ENCODE measurements around the gene CTDSPL. TPM values are rescaled to one million over a fixed set of nuclear protein-coding genes. Genes with fewer than 3 reads are reported as not detected.

The CTDSPL gene
- total RNA-seq, 6 donors from 2014 or later: 35.6 to 78.1 (median 55.5) TPM

DNA sequence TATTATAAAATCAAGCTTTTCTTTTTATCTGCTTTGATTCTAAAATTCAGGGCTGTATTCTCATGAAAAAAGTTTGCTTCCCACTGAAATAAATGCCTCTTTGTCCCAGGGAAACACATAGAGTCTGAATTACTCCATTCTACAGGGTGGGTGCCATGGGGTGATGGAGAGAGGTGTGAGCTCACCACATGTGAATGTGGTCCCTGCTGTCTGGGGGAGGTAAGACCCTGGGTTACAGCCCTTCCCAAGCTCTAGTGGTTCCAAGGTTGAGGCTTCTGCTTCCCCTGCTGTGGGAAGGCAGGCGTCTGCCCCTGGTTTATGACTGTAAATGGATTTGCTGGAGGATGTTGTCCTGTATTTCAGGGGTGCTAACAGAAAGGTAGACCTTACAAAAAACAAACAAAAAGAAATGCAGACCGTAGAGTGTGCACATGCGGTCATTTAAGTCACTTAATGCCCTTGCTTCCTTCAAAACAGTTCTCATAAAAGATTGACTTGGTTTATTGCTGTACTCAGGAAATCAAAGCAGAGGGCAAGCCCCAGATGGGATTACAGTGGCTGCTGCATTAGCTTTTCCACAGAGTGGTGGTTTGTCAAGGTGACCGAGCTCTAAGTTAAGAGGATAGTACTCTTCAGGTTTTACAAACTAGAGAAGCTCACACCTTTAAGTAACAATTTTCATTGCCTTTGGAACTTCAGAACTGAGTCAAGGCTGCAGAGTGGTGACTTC lies 49.2 kb downstream of the CTDSPL start:
- no peak overlapping the region for H3K4me3 ChIP-seq
- DNase-seq (no peak), ATAC-seq (ENCODE audit: low FRiP score in 2 of 2) (no peak)
- no peaks in the 10 kb centered on the region for H3K27me3 ChIP-seq
- peak overlapping the region in 1 of 4 donors; percentile 27 for H3K27ac ChIP-seq
- TF ChIP-seq, protein P1, sequence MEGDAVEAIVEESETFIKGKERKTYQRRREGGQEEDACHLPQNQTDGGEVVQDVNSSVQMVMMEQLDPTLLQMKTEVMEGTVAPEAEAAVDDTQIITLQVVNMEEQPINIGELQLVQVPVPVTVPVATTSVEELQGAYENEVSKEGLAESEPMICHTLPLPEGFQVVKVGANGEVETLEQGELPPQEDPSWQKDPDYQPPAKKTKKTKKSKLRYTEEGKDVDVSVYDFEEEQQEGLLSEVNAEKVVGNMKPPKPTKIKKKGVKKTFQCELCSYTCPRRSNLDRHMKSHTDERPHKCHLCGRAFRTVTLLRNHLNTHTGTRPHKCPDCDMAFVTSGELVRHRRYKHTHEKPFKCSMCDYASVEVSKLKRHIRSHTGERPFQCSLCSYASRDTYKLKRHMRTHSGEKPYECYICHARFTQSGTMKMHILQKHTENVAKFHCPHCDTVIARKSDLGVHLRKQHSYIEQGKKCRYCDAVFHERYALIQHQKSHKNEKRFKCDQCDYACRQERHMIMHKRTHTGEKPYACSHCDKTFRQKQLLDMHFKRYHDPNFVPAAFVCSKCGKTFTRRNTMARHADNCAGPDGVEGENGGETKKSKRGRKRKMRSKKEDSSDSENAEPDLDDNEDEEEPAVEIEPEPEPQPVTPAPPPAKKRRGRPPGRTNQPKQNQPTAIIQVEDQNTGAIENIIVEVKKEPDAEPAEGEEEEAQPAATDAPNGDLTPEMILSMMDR (IDR thresholded peaks at IDR 0.05): no peak
- TF ChIP-seq EP300 (IDR thresholded peaks at IDR 0.05) (no peak), POLR2A (IDR thresholded peaks at IDR 0.05) (no peak), POLR2AphosphoS5 (IDR thresholded peaks at IDR 0.05) (no peak)
- WGBS, 2 donors: 66 to 68% methylated on average over 4 of the region's 4 CpGs
- no peaks in the 10 kb centered on the region for H3K36me3 ChIP-seq
- peaks cover 14 to 34% (median 23%) of the 10 kb centered on the region in 4 donors for H3K4me1 ChIP-seq
- H3K9me3 ChIP-seq: no peaks in the 10 kb centered on the region

DNA sequence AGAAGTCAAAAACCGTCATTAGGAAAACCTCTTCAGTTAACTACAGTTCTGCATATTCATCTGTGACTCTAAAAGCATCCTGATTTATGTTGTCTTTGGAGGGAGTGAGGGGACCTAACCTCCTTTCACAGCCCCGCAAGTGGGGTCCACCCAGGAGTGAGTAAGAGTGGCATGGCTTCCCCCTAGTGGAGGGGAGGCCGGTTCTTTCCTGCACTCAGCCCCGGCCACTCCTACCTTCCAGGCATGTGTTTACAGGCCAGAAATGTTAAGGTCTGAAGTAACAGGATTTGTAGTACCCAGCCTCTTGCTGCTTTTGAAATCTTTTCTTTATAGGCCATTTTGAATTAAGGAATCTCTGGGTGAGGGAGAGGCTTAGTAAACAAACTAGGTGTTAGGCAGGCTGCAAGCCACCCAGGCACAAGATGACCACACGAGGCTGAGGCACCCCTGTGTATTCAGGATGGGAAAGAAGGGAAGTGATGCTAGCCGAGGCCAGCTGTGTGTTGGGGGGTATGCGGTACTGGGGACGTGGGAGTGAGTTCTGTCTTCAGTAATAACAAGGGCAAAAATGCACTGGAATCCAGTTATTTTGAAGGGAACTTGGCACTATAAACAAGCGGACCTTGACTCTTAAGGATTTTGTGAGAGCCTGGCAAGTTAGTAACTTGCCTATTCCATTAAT lies 50.5 kb downstream of the CTDSPL start:
- ATAC-seq (ENCODE audit: low FRiP score in 2 of 2) (peak; percentile 54 to 69), DNase-seq (no peak)
- no peak for TF ChIP-seq EP300 (IDR thresholded peaks at IDR 0.05)
- no peak for TF ChIP-seq POLR2A (IDR thresholded peaks at IDR 0.05)
- TF ChIP-seq POLR2AphosphoS5 (IDR thresholded peaks at IDR 0.05): no peak
- TF ChIP-seq, protein P1 (IDR thresholded peaks at IDR 0.05): no peak
- H3K36me3 ChIP-seq: no peaks in the 10 kb centered on the region
- no peak overlapping the region for H3K4me3 ChIP-seq
- H3K27ac ChIP-seq: peak overlapping the region in 1 of 4 donors; percentile 23
- peaks cover 5 to 20% (median 10%) of the 10 kb centered on the region in 4 donors for H3K4me1 ChIP-seq
- 60 to 66% methylated on average over 9 of the region's 9 CpGs for WGBS, 2 donors
- H3K27me3 ChIP-seq: no peaks in the 10 kb centered on the region
- H3K9me3 ChIP-seq: no peaks in the 10 kb centered on the region

DNA sequence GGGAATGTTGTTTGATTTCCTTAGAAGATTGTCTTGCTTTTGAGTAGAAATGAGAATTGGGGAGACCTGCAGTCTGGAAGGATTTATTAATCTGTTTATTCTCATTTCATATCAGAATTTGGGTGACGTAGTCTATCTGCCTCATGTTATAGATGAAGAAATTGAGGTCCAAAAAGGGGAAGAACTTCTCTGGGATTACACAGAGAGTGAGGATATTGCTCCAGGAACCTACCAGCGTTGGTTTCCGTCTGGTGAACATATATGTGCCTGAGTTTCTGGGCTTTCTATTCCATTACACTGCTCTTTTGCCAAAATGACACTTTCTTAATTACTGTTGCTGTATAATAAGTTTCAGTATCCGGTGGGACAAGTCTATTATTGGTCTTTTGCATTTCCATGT lies 51.8 kb downstream of the CTDSPL start:
- H3K9me3 ChIP-seq: no peaks in the 10 kb centered on the region
- H3K27ac ChIP-seq: peak overlapping the region in 1 of 4 donors; percentile 23
- DNase-seq (no peak), ATAC-seq (ENCODE audit: low FRiP score in 2 of 2) (peak in 1 of 2 donors; percentile 68)
- WGBS, 2 donors: 71 to 72% methylated on average over 4 of the region's 4 CpGs
- no peaks in the 10 kb centered on the region for H3K36me3 ChIP-seq
- TF ChIP-seq POLR2A (IDR thresholded peaks at IDR 0.05) (no peak), EP300 (IDR thresholded peaks at IDR 0.05) (no peak), POLR2AphosphoS5 (IDR thresholded peaks at IDR 0.05) (no peak)
- TF ChIP-seq, protein P1 (IDR thresholded peaks at IDR 0.05): no peak
- H3K4me3 ChIP-seq: no peak overlapping the region
- H3K27me3 ChIP-seq: no peaks in the 10 kb centered on the region
- peaks cover 0 to 19% (median 8%) of the 10 kb centered on the region in 4 donors for H3K4me1 ChIP-seq

DNA sequence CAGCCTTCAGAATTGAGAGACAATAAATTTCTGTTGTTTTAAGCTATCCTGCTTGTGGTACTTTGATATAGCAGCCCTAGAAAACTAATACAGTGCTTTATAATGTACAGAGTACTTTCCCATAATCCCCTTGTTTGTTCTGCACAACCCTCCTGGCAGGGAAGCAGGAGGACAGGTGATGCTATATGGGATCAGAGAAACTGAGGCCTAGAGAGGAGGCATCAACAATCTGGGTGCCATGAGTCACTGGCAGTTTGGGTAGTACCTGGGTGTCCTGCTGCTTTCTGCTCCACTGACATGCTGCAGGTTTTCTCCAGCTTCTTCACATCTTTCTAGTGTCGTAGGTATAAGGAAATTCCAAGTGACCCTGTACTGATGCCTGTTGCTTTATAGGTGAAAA lies 55.0 kb downstream of the CTDSPL start:
- Histone ChIP-seq H3K4me1 (peaks cover 5 to 27% (median 18%) of the 10 kb centered on the region in 4 donors), H3K27ac (no peak overlapping the region), H3K27me3 (no peaks in the 10 kb centered on the region), H3K4me3 (no peak overlapping the region), H3K36me3 (no peaks in the 10 kb centered on the region), H3K9me3 (no peaks in the 10 kb centered on the region)
- TF ChIP-seq, protein P1 (IDR thresholded peaks at IDR 0.05): no peak
- TF ChIP-seq POLR2AphosphoS5 (IDR thresholded peaks at IDR 0.05) (no peak), POLR2A (IDR thresholded peaks at IDR 0.05) (no peak), EP300 (IDR thresholded peaks at IDR 0.05) (no peak)
- WGBS, 2 donors: 95 to 100% methylated on average over 1 of the region's 1 CpG
- DNase-seq (no peak), ATAC-seq (ENCODE audit: low FRiP score in 2 of 2) (no peak)
